Peyer's patch (tissue), 4 donors: ENCODE results near the gene PEX10.

ENCODE experiments used
- POLR2A ChIP-seq, 2 donors: fragments of 450-650 bp; IDR thresholded peaks; one replicate each; pipeline ENCODE4 v1.5.1; 2017; ENCODE audit warnings: antibody characterized with exemption in 2 of 2, mild to moderate bottlenecking in 2 of 2, moderate library complexity in 2 of 2
- TF ChIP-seq, protein P1 (sequence below), 6 experiments: fragments of 450-650 bp in 4 of 6; fragments of 200-600 bp in 2 of 6; sonication (generic) in 1 of 6; IDR thresholded peaks; one replicate each; pipeline ENCODE4 v1.5.1; 2017 to 2019; ENCODE audit warnings: antibody characterized with exemption in 6 of 6, mild to moderate bottlenecking in 3 of 6, moderate library complexity in 1 of 6

DNA sequence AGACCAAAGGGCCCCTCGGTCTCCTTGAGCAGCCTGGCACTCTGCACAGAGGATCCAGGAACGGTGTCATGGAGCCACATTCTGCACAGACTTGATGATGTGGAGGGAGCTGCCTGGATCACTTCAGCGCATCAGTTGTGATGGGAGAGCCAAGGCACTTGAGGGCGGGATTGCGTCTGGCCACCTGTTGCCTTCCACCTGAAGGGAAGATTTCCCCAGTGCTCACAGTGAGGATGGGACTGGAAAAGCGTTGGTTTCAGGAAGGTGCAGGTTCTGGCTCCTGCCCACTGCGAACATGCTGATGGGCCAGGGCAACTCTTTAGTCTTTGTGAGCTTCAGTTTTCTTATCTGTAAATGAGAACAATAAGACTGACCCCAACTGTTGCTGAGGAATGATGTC lies 18.1 kb downstream of the PEX10 start:
- TF ChIP-seq, protein P1, sequence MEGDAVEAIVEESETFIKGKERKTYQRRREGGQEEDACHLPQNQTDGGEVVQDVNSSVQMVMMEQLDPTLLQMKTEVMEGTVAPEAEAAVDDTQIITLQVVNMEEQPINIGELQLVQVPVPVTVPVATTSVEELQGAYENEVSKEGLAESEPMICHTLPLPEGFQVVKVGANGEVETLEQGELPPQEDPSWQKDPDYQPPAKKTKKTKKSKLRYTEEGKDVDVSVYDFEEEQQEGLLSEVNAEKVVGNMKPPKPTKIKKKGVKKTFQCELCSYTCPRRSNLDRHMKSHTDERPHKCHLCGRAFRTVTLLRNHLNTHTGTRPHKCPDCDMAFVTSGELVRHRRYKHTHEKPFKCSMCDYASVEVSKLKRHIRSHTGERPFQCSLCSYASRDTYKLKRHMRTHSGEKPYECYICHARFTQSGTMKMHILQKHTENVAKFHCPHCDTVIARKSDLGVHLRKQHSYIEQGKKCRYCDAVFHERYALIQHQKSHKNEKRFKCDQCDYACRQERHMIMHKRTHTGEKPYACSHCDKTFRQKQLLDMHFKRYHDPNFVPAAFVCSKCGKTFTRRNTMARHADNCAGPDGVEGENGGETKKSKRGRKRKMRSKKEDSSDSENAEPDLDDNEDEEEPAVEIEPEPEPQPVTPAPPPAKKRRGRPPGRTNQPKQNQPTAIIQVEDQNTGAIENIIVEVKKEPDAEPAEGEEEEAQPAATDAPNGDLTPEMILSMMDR (IDR thresholded peaks at IDR 0.05): no peak
- TF ChIP-seq POLR2A (IDR thresholded peaks at IDR 0.05): no peak
